BE2C (cell line): Measurements from ENCODE around the gene SMAD5.
A peak's percentile ranks its signal among the peaks of the same experiment; 100 is the strongest.

Source experiments
- DNase-seq: peaks from one replicate; pipeline ENCODE4 v3.0.0-alpha.2; 2020
- H3K27me3 ChIP-seq: fragments of 250-450 bp; sonication (Bioruptor Pico); 2 replicates; pipeline ENCODE4 v1.5.1; 2020; ENCODE audit warnings: mild to moderate bottlenecking
- H3K36me3 ChIP-seq: fragments of 250-450 bp; sonication (Bioruptor Pico); 2 replicates; pipeline ENCODE4 v1.5.1; 2020; ENCODE audit warnings: mild to moderate bottlenecking
- H3K4me1 ChIP-seq: fragments of 250-450 bp; sonication (Bioruptor Pico); 2 replicates; pipeline ENCODE4 v1.5.1; 2020
- H3K4me3 ChIP-seq: 2 replicates; pipeline ENCODE4 v1.5.1; 2011; ENCODE audit warnings: low read depth, low read length
- H3K9me3 ChIP-seq: fragments of 250-450 bp; sonication (Bioruptor Pico); 2 replicates; pipeline ENCODE4 v1.5.1; 2020
- TF ChIP-seq, protein P1 (sequence below): IDR thresholded peaks from 2 replicates; pipeline ENCODE4 v1.5.1; 2012; ENCODE audit warnings: mild to moderate bottlenecking, low read depth, low read length

Gene SMAD5

DNA sequence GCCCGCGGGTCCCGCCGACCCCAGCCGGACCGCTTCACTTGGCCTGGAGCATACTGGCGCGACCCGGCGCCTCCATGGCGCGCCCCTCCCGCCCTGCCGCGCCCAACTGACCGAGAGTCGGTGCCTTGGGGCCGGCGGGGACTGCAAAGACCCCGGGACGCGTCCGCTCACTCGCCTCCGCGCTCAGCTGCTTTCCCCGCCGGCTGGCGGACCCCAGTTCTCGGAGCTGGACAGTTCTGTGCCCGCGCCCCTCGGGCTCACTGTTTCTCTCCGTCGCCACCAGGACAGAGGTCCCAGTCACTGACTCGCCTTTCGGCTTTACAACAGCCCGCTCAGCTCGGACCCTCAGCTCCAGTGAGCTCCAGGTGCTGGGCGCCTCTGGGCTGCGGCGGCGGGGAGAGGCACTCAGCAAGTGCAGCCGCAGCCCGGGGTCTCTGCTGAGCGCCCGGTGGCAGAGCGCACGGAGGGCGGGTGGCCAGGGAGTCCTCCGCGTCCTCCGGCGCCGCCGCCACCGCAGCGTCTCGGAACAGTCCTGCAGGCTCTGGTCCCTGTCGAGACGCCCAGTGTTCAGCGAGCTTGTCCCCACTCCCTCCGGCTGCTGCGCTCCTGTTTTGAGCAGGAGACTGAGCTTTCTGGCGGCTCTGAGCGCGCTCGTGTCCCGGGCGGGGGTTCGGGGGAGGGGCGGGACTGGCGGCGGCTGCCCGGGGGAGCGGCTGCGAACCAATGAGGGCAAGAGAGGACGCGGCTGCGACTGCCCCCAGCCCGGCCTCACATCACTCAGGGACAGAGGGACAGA, 60.1 kb downstream of the SMAD5 start, which contains the start of gene SMIM32:
Gene SMIM32 (minus strand): TSS at position 637 of the 796 bp plus-strand sequence. CDS start 638 bp downstream, outside the sequence.
- Histone ChIP-seq H3K4me1 (no peaks in the 10 kb centered on the region), H3K36me3 (no peaks in the 10 kb centered on the region), H3K27me3 (peaks cover 62% of the 10 kb centered on the region), H3K9me3 (no peaks in the 10 kb centered on the region), H3K4me3 (peak within 1 kb of the TSS; percentile 33)
- DNase-seq: peak; percentile 42
- TF ChIP-seq, protein P1, sequence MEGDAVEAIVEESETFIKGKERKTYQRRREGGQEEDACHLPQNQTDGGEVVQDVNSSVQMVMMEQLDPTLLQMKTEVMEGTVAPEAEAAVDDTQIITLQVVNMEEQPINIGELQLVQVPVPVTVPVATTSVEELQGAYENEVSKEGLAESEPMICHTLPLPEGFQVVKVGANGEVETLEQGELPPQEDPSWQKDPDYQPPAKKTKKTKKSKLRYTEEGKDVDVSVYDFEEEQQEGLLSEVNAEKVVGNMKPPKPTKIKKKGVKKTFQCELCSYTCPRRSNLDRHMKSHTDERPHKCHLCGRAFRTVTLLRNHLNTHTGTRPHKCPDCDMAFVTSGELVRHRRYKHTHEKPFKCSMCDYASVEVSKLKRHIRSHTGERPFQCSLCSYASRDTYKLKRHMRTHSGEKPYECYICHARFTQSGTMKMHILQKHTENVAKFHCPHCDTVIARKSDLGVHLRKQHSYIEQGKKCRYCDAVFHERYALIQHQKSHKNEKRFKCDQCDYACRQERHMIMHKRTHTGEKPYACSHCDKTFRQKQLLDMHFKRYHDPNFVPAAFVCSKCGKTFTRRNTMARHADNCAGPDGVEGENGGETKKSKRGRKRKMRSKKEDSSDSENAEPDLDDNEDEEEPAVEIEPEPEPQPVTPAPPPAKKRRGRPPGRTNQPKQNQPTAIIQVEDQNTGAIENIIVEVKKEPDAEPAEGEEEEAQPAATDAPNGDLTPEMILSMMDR: no peak

DNA sequence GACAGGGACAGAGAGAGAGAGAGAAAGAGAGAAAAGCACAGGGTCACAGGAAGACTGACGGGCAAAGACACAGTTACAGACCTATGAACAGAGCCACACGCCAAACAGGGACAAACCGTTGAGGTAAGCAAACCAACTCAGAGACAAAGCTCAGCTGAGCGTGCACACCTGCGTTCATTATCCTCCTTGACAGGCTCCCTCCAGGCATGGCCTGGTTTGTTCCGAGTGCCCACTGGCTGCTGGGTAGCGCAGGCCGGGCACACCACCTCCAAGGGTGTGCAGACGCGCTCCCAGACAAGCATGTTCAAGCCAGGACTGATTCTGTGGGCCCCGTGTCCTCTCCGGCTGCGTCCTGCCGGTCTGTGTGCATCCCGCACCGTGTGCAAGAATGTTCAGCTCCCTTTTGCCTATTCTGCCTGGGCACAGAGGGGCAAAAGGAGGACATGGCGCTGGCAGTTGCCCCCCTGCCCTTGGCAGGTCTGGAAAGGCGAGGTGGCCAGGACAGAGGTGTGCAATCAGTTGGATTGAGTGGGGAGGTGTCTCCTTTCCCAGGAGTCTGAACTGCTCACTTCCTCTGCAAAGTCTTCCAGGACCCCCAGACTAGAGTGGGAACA, 60.8 kb downstream of the SMAD5 start:
- peaks cover 62% of the 10 kb centered on the region for H3K27me3 ChIP-seq
- TF ChIP-seq, protein P1: no peak

GRCh38 chr5:136194576-136194975, 61.9 kb downstream of the SMAD5 start:
- Histone ChIP-seq H3K27me3 (peaks cover 72% of the 10 kb centered on the region), H3K36me3 (no peaks in the 10 kb centered on the region), H3K4me1 (no peaks in the 10 kb centered on the region), H3K9me3 (no peaks in the 10 kb centered on the region), H3K4me3 (no peak overlapping the region)
- no peak for DNase-seq
- TF ChIP-seq, protein P1: no peak

More for the DNA sequence above, 60.8 kb downstream of the SMAD5 start:
- Histone ChIP-seq H3K36me3 (no peaks in the 10 kb centered on the region), H3K4me3 (peak overlapping the region; percentile 33; the same call in 1 of the 2 replicates), H3K4me1 (no peaks in the 10 kb centered on the region), H3K9me3 (no peaks in the 10 kb centered on the region)
- DNase-seq: no peak

GRCh38 chr5:136195971-136196820, 63.6 kb downstream of the SMAD5 start:
- H3K9me3 ChIP-seq: no peaks in the 10 kb centered on the region
- TF ChIP-seq, protein P1: no peak
- H3K36me3 ChIP-seq: no peaks in the 10 kb centered on the region
- peaks cover 72% of the 10 kb centered on the region for H3K27me3 ChIP-seq
- no peak overlapping the region for H3K4me3 ChIP-seq
- H3K4me1 ChIP-seq: no peaks in the 10 kb centered on the region
- no peak for DNase-seq

GRCh38 chr5:136197462-136198142, 65.0 kb downstream of the SMAD5 start:
- Histone ChIP-seq H3K4me1 (no peaks in the 10 kb centered on the region), H3K36me3 (no peaks in the 10 kb centered on the region), H3K4me3 (no peak overlapping the region), H3K9me3 (no peaks in the 10 kb centered on the region), H3K27me3 (peaks cover 58% of the 10 kb centered on the region)
- DNase-seq: no peak
- TF ChIP-seq, protein P1: no peak
